K562 (cell line): Measurements from ENCODE around the gene AGPAT2.

ENCODE experiments used
- EZH2 ChIP-seq: IDR thresholded peaks from 2 replicates; pipeline ENCODE4 v1.6.1; 2012; ENCODE audit warnings: low read depth, mild to moderate bottlenecking, inconsistent platforms, low read length, borderline replicate concordance
- MCM7 ChIP-seq, 2 experiments: fragments of 450-650 bp; IDR thresholded peaks; 2 replicates each; pipeline ENCODE4 v1.6.1; 2016 to 2018
- MEIS2 ChIP-seq: fragments of 450-650 bp; IDR thresholded peaks from 2 replicates; pipeline ENCODE4 v1.6.1; 2014; ENCODE audit warnings: mild to moderate bottlenecking; ENCODE audit not compliant: partially characterized antibody
- POLR2A ChIP-seq: fragments of 450-650 bp; conservative IDR thresholded peaks from 2 replicates; pipeline ENCODE4 v1.6.1; 2016
- RAD21 ChIP-seq, 2 experiments: fragments of 250-450 bp in 1 of 2; fragments of 450-650 bp in 1 of 2; sonication (Bioruptor Pico) in 1 of 2; formaldehyde crosslinking in 1 of 2; IDR thresholded peaks in 1 of 2; conservative IDR thresholded peaks in 1 of 2; 2 replicates each; pipeline versions ENCODE4 v1.4.0 to v1.8.0; 2020 to 2022; ENCODE audit warnings: mild to moderate bottlenecking in 2 of 2, moderate library complexity in 1 of 2
- TCF7L2 ChIP-seq: fragments of 150-350 bp; IDR thresholded peaks from 2 replicates; pipeline ENCODE4 v1.6.1; 2016; ENCODE audit warnings: low read depth, mild to moderate bottlenecking, low read length, moderate library complexity
- TF ChIP-seq, protein P1 (sequence below), 3 experiments: IDR thresholded peaks in 2 of 3; conservative IDR thresholded peaks in 1 of 3; 2 replicates each; pipeline ENCODE4 v1.5.1; 2011 to 2012; ENCODE audit warnings: low read length in 3 of 3, mild to moderate bottlenecking in 3 of 3, control low read depth in 2 of 3, improper control_type of control experiment in 1 of 3, inconsistent platforms in 1 of 3, low read depth in 1 of 3, mixed read lengths in 1 of 3, moderate library complexity in 1 of 3; ENCODE audit not compliant: insufficient read depth in 2 of 3
- TF ChIP-seq, protein P2 (sequence below): fragments of 250-450 bp; sonication (Bioruptor Pico); IDR thresholded peaks from 2 replicates; pipeline ENCODE4 v1.4.0; 2020
- TF ChIP-seq, protein P3 (sequence below): sonication (generic); formaldehyde crosslinking; IDR thresholded peaks from 2 replicates; pipeline ENCODE4 v1.8.0; 2022; ENCODE audit warnings: mild to moderate bottlenecking, low read depth, missing genetic modification reagents

DNA sequence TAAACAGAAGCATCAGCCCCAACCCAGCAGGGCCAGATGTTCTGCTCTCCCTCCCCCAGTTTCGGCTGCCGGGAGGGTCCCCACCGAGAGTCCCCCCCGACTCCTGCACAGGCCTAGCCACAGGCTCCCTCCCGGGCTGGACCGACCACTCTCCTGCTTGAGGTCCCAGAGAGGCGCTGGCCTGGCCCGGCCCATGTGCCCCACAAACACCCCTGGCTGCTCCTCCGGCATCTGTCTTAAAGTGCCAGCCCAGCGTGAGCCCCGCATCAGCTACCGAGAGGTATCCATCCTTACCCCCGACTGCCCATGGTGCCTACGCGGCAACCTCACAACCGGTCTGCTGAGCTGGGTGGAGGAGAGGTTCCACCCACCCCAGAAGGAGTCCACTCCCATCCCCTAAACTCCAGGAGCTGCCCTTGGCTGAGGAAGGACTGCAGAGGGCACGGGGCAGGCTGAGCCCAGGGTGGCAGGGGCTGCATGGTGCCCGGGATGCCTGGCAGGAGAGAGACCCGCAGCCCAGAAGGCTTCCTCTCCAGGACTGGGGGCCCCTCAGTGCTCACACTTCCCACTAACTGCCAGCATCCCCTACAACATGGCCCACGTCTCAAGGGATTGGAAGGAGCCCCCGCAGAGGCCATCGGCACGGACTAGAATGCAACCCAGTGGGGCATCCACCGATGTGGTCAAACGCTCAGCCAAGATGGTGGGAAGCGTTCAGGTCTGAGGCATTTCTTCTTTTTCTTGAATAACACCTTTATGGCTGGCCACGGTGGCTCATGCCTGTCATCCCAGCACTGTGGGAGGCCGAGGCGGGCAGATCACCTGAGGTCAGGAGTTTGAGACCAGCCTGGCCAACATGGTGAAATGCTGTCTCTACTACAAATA, 40.2 kb downstream of the AGPAT2 start:
- TF ChIP-seq RAD21 (CRISPR knock-in tag; conservative IDR thresholded peaks at IDR 0.05 in 1 of 2, IDR thresholded peaks at IDR 0.05 in 1 of 2) = no peak
- TF ChIP-seq, protein P1, sequence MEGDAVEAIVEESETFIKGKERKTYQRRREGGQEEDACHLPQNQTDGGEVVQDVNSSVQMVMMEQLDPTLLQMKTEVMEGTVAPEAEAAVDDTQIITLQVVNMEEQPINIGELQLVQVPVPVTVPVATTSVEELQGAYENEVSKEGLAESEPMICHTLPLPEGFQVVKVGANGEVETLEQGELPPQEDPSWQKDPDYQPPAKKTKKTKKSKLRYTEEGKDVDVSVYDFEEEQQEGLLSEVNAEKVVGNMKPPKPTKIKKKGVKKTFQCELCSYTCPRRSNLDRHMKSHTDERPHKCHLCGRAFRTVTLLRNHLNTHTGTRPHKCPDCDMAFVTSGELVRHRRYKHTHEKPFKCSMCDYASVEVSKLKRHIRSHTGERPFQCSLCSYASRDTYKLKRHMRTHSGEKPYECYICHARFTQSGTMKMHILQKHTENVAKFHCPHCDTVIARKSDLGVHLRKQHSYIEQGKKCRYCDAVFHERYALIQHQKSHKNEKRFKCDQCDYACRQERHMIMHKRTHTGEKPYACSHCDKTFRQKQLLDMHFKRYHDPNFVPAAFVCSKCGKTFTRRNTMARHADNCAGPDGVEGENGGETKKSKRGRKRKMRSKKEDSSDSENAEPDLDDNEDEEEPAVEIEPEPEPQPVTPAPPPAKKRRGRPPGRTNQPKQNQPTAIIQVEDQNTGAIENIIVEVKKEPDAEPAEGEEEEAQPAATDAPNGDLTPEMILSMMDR (IDR thresholded peaks at IDR 0.05 in 2 of 3, conservative IDR thresholded peaks at IDR 0.05 in 1 of 3; ENCODE audit: insufficient read depth in 2 of 3, low read depth in 1 of 3, low read length in 3 of 3) = no peak
- TF ChIP-seq, protein P2, sequence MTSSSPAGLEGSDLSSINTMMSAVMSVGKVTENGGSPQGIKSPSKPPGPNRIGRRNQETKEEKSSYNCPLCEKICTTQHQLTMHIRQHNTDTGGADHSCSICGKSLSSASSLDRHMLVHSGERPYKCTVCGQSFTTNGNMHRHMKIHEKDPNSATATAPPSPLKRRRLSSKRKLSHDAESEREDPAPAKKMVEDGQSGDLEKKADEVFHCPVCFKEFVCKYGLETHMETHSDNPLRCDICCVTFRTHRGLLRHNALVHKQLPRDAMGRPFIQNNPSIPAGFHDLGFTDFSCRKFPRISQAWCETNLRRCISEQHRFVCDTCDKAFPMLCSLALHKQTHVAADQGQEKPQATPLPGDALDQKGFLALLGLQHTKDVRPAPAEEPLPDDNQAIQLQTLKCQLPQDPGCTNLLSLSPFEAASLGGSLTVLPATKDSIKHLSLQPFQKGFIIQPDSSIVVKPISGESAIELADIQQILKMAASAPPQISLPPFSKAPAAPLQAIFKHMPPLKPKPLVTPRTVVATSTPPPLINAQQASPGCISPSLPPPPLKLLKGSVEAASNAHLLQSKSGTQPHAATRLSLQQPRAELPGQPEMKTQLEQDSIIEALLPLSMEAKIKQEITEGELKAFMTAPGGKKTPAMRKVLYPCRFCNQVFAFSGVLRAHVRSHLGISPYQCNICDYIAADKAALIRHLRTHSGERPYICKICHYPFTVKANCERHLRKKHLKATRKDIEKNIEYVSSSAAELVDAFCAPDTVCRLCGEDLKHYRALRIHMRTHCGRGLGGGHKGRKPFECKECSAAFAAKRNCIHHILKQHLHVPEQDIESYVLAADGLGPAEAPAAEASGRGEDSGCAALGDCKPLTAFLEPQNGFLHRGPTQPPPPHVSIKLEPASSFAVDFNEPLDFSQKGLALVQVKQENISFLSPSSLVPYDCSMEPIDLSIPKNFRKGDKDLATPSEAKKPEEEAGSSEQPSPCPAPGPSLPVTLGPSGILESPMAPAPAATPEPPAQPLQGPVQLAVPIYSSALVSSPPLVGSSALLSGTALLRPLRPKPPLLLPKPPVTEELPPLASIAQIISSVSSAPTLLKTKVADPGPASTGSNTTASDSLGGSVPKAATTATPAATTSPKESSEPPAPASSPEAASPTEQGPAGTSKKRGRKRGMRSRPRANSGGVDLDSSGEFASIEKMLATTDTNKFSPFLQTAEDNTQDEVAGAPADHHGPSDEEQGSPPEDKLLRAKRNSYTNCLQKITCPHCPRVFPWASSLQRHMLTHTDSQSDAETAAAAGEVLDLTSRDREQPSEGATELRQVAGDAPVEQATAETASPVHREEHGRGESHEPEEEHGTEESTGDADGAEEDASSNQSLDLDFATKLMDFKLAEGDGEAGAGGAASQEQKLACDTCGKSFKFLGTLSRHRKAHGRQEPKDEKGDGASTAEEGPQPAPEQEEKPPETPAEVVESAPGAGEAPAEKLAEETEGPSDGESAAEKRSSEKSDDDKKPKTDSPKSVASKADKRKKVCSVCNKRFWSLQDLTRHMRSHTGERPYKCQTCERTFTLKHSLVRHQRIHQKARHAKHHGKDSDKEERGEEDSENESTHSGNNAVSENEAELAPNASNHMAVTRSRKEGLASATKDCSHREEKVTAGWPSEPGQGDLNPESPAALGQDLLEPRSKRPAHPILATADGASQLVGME (CRISPR knock-in tag) = no peak
- no peak for TF ChIP-seq EZH2
- no peak for TF ChIP-seq TCF7L2
- TF ChIP-seq POLR2A = no peak
- TF ChIP-seq, protein P3, sequence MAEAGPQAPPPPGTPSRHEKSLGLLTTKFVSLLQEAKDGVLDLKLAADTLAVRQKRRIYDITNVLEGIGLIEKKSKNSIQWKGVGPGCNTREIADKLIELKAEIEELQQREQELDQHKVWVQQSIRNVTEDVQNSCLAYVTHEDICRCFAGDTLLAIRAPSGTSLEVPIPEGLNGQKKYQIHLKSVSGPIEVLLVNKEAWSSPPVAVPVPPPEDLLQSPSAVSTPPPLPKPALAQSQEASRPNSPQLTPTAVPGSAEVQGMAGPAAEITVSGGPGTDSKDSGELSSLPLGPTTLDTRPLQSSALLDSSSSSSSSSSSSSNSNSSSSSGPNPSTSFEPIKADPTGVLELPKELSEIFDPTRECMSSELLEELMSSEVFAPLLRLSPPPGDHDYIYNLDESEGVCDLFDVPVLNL = no peak
- TF ChIP-seq MCM7 (IDR thresholded peaks at IDR 0.05) = no peak
- no peak for TF ChIP-seq MEIS2
